IMR-90 (cell line): ENCODE measurements around the gene PPP5C.

Experiments
- BHLHE40 ChIP-seq: fragments of 150-350 bp; IDR thresholded peaks from 2 replicates; pipeline ENCODE4 v1.6.1; 2016; ENCODE audit warnings: mild to moderate bottlenecking, low read depth, low read length
- CTCF ChIP-seq: conservative IDR thresholded peaks from 2 replicates; pipeline ENCODE4 v1.5.1; 2012; ENCODE audit warnings: mild to moderate bottlenecking, low read depth, low read length, improper control_type of control experiment
- ELK1 ChIP-seq: fragments of 150-350 bp; IDR thresholded peaks from 2 replicates; pipeline ENCODE4 v1.6.1; 2016; ENCODE audit warnings: low read depth, mild to moderate bottlenecking, low read length, moderate library complexity, borderline replicate concordance
- MAFK ChIP-seq: IDR thresholded peaks from 2 replicates; pipeline ENCODE4 v1.6.1; 2012; ENCODE audit warnings: low read depth, low read length, improper control_type of control experiment
- MAZ ChIP-seq: IDR thresholded peaks from 2 replicates; pipeline ENCODE4 v1.6.1; 2012; ENCODE audit warnings: low read depth, mild to moderate bottlenecking, low read length, improper control_type of control experiment, moderate library complexity, borderline replicate concordance
- POLR2A ChIP-seq: IDR thresholded peaks from 2 replicates; pipeline ENCODE4 v1.6.1; 2012; ENCODE audit warnings: mild to moderate bottlenecking, low read depth, low read length
- RAD21 ChIP-seq: IDR thresholded peaks from 2 replicates; pipeline ENCODE4 v1.6.1; 2012; ENCODE audit warnings: low read length, improper control_type of control experiment
- RCOR1 ChIP-seq: IDR thresholded peaks from 2 replicates; pipeline ENCODE4 v1.6.1; 2012; ENCODE audit warnings: mild to moderate bottlenecking, low read length, improper control_type of control experiment; ENCODE audit not compliant: insufficient replicate concordance
- RFX5 ChIP-seq: IDR thresholded peaks from 2 replicates; pipeline ENCODE4 v1.8.0; 2012; ENCODE audit warnings: low read depth, mild to moderate bottlenecking, low read length, moderate library complexity

- TF ChIP-seq POLR2A, result no peak
- TF ChIP-seq RAD21, result no peak
- TF ChIP-seq CTCF, result no peak
- TF ChIP-seq ELK1, result no peak
- no peak for TF ChIP-seq BHLHE40
- no peak for TF ChIP-seq MAFK
- no peak for TF ChIP-seq MAZ
- TF ChIP-seq RCOR1, result no peak
- TF ChIP-seq RFX5, result no peak
These were observed 55.8 kb downstream of the PPP5C start for GRCh38 chr19:46402725-46403124.
